H1 (cell line): Measurements from ENCODE around the gene BSND. TPM values are rescaled to one million over a fixed set of nuclear protein-coding genes. Genes with fewer than 3 reads are reported as not detected.
"Not testable (repeated sequence)": the region's sequence is repeated elsewhere in the genome, so short reads cannot be mapped to it uniquely, and the experiment has no call there.

ENCODE experiments used
- CTCF ChIA-PET: fragments of 300-600 bp; sonication (Branson Sonifier 250); formaldehyde crosslinking; loops from one replicate; lab custom pipeline; 2021; ENCODE audit not compliant: partially characterized antibody; lab: Charles Lee
- POLR2A ChIA-PET: fragments of 300-600 bp; sonication (Branson Sonifier 250); formaldehyde crosslinking; loops from one replicate; lab custom pipeline; 2021; ENCODE audit warnings: inconsistent platforms; ENCODE audit not compliant: partially characterized antibody; lab: Charles Lee
- DNase-seq, 2 experiments: peaks; one replicate each; pipeline versions ENCODE4 v3.0.0 to v3.0.0-alpha.2; 2010 to 2022; ENCODE audit warnings: low spot score in 2 of 2, low read depth in 1 of 2, mixed read lengths in 1 of 2
- FAIRE-seq: peaks from 2 replicates; lab custom pipeline; 2011; peaks lifted over from hg19 to GRCh38; lab: Jason Lieb, UNC
- H2AFZ ChIP-seq: 2 replicates; pipeline ENCODE4 v1.8.1; 2012; ENCODE audit warnings: low read length, inconsistent platforms
- H2AK5ac ChIP-seq: 2 replicates; pipeline ENCODE4 v1.6.1; 2013; ENCODE audit warnings: low read depth, low read length
- H2BK120ac ChIP-seq: replicated peaks from 2 replicates; pipeline ENCODE3; 2013; ENCODE audit warnings: low read depth, low read length, inconsistent platforms
- H2BK12ac ChIP-seq: 2 replicates; pipeline ENCODE4 v1.6.1; 2013; ENCODE audit warnings: low read depth, low read length
- H2BK15ac ChIP-seq: 2 replicates; pipeline ENCODE4 v1.6.1; 2013; ENCODE audit warnings: low read length
- H2BK20ac ChIP-seq: 2 replicates; pipeline ENCODE4 v1.6.1; 2013; ENCODE audit warnings: low read length
- H2BK5ac ChIP-seq: 2 replicates; pipeline ENCODE4 v1.6.1; 2013; ENCODE audit warnings: low read depth, low read length
- H3K14ac ChIP-seq: 2 replicates; pipeline ENCODE4 v1.6.1; 2013; ENCODE audit warnings: inconsistent platforms; ENCODE audit not compliant: insufficient read length
- H3K18ac ChIP-seq: 2 replicates; pipeline ENCODE4 v1.6.1; 2013; ENCODE audit warnings: low read length; ENCODE audit errors: extremely low read depth
- H3K23ac ChIP-seq: 2 replicates; pipeline ENCODE4 v1.6.1; 2013; ENCODE audit warnings: inconsistent platforms; ENCODE audit not compliant: insufficient read length
- H3K23me2 ChIP-seq: 2 replicates; pipeline ENCODE4 v1.6.1; 2013; ENCODE audit warnings: low read depth, low read length
- H3K27ac ChIP-seq: 2 replicates; pipeline ENCODE4 v1.6.1; 2011; ENCODE audit warnings: low read depth, low read length, inconsistent platforms
- H3K27me3 ChIP-seq, 4 experiments: replicated peaks in 1 of 4; 1 replicate in 1 of 4; 2 replicates in 3 of 4; pipeline versions ENCODE4 v1.6.1 to v1.8.1; 2011 to 2013; ENCODE audit warnings: low read length in 3 of 4, mild to moderate bottlenecking in 3 of 4, inconsistent platforms in 2 of 4, mixed read lengths in 2 of 4, moderate library complexity in 1 of 4; ENCODE audit not compliant: control insufficient read depth in 3 of 4, insufficient read depth in 3 of 4; ENCODE audit errors: extremely low read depth in 1 of 4
- H3K36me3 ChIP-seq, 4 experiments: 2 replicates each; pipeline versions ENCODE4 v1.6.1 to v1.8.1; 2011 to 2013; ENCODE audit warnings: mild to moderate bottlenecking in 4 of 4, low read length in 3 of 4, moderate library complexity in 2 of 4, control low read depth in 1 of 4, inconsistent platforms in 1 of 4; ENCODE audit not compliant: insufficient read depth in 4 of 4, control insufficient read depth in 2 of 4
- H3K4ac ChIP-seq: replicated peaks from 2 replicates; pipeline ENCODE3; 2013; ENCODE audit warnings: low read length, low read depth, mixed read lengths, inconsistent platforms; ENCODE audit not compliant: insufficient read length
- H3K4me1 ChIP-seq, 4 experiments: replicated peaks in 1 of 4; 1 replicate in 1 of 4; 2 replicates in 3 of 4; pipeline versions ENCODE4 v1.6.1 to v1.8.1; 2011 to 2013; ENCODE audit warnings: low read length in 3 of 4, inconsistent platforms in 2 of 4, mixed read lengths in 1 of 4; ENCODE audit not compliant: insufficient read depth in 4 of 4, control insufficient read depth in 3 of 4
- H3K4me2 ChIP-seq, 2 experiments: 2 replicates each; pipeline versions ENCODE4 v1.6.1 to v1.8.1; 2011 to 2013; ENCODE audit warnings: low read depth in 2 of 2, low read length in 2 of 2, control low read depth in 1 of 2, inconsistent platforms in 1 of 2, mild to moderate bottlenecking in 1 of 2; ENCODE audit not compliant: insufficient read depth in 1 of 2
- H3K4me3 ChIP-seq, 4 experiments: fragments of 200-600, 300-600 bp in 1 of 4; sonication (generic), shearing (Covaris generic), sonication (Bioruptor Twin) in 1 of 4; 2 replicates each; pipeline versions ENCODE4 v1.5.1 to v1.8.1; 2011 to 2016; ENCODE audit warnings: low read length in 4 of 4, low read depth in 3 of 4, control low read depth in 2 of 4, inconsistent platforms in 2 of 4, mild to moderate bottlenecking in 2 of 4, mixed read lengths in 1 of 4, moderate library complexity in 1 of 4; ENCODE audit not compliant: insufficient read depth in 2 of 4; ENCODE audit errors: extremely low read depth in 1 of 4
- H3K56ac ChIP-seq: replicated peaks from 2 replicates; pipeline ENCODE3; 2013; ENCODE audit warnings: low read depth, mild to moderate bottlenecking, mixed read lengths, low read length, inconsistent platforms; ENCODE audit not compliant: insufficient read length
- H3K79me1 ChIP-seq: 2 replicates; pipeline ENCODE4 v1.6.1; 2013; ENCODE audit warnings: low read depth, low read length, control low read depth
- H3K79me2 ChIP-seq, 2 experiments: 2 replicates each; pipeline versions ENCODE4 v1.6.1 to v1.8.1; 2012 to 2013; ENCODE audit warnings: low read length in 2 of 2, mild to moderate bottlenecking in 2 of 2, inconsistent platforms in 1 of 2; ENCODE audit not compliant: insufficient read depth in 2 of 2, control insufficient read depth in 1 of 2
- H3K9ac ChIP-seq, 4 experiments: replicated peaks in 1 of 4; 1 replicate in 1 of 4; 2 replicates in 3 of 4; pipeline versions ENCODE4 v1.6.1 to v1.8.1; 2011 to 2013; ENCODE audit warnings: low read depth in 3 of 4, low read length in 3 of 4, control low read depth in 2 of 4, mild to moderate bottlenecking in 2 of 4, moderate library complexity in 2 of 4, inconsistent platforms in 1 of 4; ENCODE audit errors: extremely low read depth in 1 of 4
- H3K9me3 ChIP-seq, 2 experiments: 2 replicates each; pipeline versions ENCODE4 v1.6.1 to v1.8.1; 2012 to 2013; ENCODE audit warnings: mild to moderate bottlenecking in 2 of 2, moderate library complexity in 2 of 2, control low read depth in 1 of 2, inconsistent platforms in 1 of 2, low read depth in 1 of 2, low read length in 1 of 2, mixed read lengths in 1 of 2; ENCODE audit not compliant: insufficient read depth in 2 of 2
- H4K20me1 ChIP-seq, 2 experiments: replicated peaks in 1 of 2; 2 replicates each; pipeline versions ENCODE3 to v1.8.1; 2011 to 2013; ENCODE audit warnings: inconsistent platforms in 2 of 2, low read length in 2 of 2, mild to moderate bottlenecking in 1 of 2; ENCODE audit not compliant: insufficient read depth in 2 of 2, control insufficient read depth in 1 of 2
- H4K5ac ChIP-seq: 2 replicates; pipeline ENCODE4 v1.6.1; 2013; ENCODE audit warnings: low read length, low read depth, mixed read lengths, inconsistent platforms; ENCODE audit not compliant: insufficient read length
- H4K8ac ChIP-seq: 2 replicates; pipeline ENCODE4 v1.8.0; 2013; ENCODE audit warnings: mild to moderate bottlenecking, moderate library complexity, low read length, inconsistent platforms; ENCODE audit not compliant: insufficient read depth; ENCODE audit errors: extremely low read depth
- H4K91ac ChIP-seq: replicated peaks from 2 replicates; pipeline ENCODE3; 2013; ENCODE audit warnings: low read length, mixed read lengths, inconsistent platforms; ENCODE audit not compliant: insufficient read length
- WGBS, 2 experiments: shearing (Covaris generic) in 1 of 2; methylation state at CpG; one replicate each; pipeline versions ENCODE4 v1.1.6 to v1.1.7; 2013 to 2015; ENCODE audit warnings: low lambda C conversion rate in 2 of 2, mixed read lengths in 2 of 2, inconsistent platforms in 1 of 2, low coverage in 1 of 2, missing lambda C conversion rate in 1 of 2; ENCODE audit not compliant: insufficient replicate concordance in 2 of 2, insufficient coverage in 1 of 2, insufficient read length in 1 of 2; ENCODE audit errors: extremely low coverage in 1 of 2, missing lambda C conversion rate in 1 of 2; 5-methylcytosine and 5-hydroxymethylcytosine counted together
- polyA plus RNA-seq, 7 experiments: library from polyadenylated mRNA; depleted of rRNA in 3 of 7; stranded (reverse) in 5 of 7; unstranded in 2 of 7; fragments of >200 nt in 5 of 7; fragments of 200-250 nt in 2 of 7; gene quantifications; 1 replicate in 5 of 7; 2 replicates in 1 of 7; 4 replicates in 1 of 7; pipeline versions ENCODE4 v1.2.1 to v1.2.3, GENCODE V29; 2011 to 2013; ENCODE audit warnings: missing spikeins in 2 of 7, mixed read lengths in 2 of 7
- total RNA-seq: library from RNA; stranded (reverse); fragmentation: NEBNext Ultra II Directional; extraction: Animal tissue kit (Norgen Biotek cat#: 25700); gene quantifications from 2 replicates; pipeline ENCODE4 v1.2.1, GENCODE V29; 2021

Gene BSND
- total and polyA plus RNA-seq, 2 of the 8 experiments (the other 6 are each of a cell fraction or from before 2014, with no cell fraction given) = 0.43 to 0.68 TPM

- DNase-seq, H4K20me1 ChIP-seq, H3K4ac ChIP-seq, H3K4me2 ChIP-seq, H3K4me3 ChIP-seq, H3K36me3 ChIP-seq, H3K4me1 ChIP-seq, H3K9ac ChIP-seq, FAIRE-seq, H3K56ac ChIP-seq, H2BK15ac ChIP-seq, H3K79me1 ChIP-seq, H2BK20ac ChIP-seq, H2AK5ac ChIP-seq, H3K27me3 ChIP-seq, H3K23ac ChIP-seq, H4K5ac ChIP-seq, POLR2A ChIA-PET, H3K9me3 ChIP-seq, H3K18ac ChIP-seq, CTCF ChIA-PET, H2AFZ ChIP-seq, H2BK120ac ChIP-seq, H3K14ac ChIP-seq, H3K79me2 ChIP-seq, H4K8ac ChIP-seq, H3K23me2 ChIP-seq, H4K91ac ChIP-seq, H2BK5ac ChIP-seq, H2BK12ac ChIP-seq, H3K27ac ChIP-seq: not testable (repeated sequence)
- 94% methylated on average over 9 of the region's 10 CpGs; no CpG with 5 or more reads in 1 of the 2 experiments for WGBS, 2 experiments
These were observed 25.4 kb downstream of the BSND start for GRCh38 chr1:55024163-55024562.

DNA sequence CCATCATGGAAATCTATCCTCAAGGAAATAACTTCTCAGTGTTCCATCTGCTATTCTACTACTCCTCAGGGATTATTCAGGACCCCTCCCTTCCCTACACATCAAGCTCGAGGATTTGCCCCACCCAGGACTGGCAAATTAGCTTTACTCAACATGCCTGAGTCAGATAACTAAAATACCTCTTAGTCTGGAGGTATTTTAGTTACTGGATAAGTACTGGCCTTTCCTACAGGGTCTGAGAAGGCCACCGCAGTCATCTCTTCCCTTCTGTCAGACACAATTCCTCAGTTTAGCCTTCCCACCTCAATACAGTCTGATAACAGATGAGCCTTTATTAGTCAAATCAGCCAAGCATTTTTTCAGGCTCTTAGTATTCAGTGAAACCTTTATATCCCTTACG, 27.9 kb downstream of the BSND start:
- 94% methylated on average over 3 of the region's 3 CpGs; no CpG with 5 or more reads in 1 of the 2 experiments for WGBS, 2 experiments
- H4K8ac ChIP-seq, H3K27me3 ChIP-seq, H3K4me1 ChIP-seq, FAIRE-seq, H2BK5ac ChIP-seq, H2AFZ ChIP-seq, H2BK120ac ChIP-seq, H4K20me1 ChIP-seq, H3K23me2 ChIP-seq, H3K36me3 ChIP-seq, H3K18ac ChIP-seq, H3K79me1 ChIP-seq, H4K5ac ChIP-seq, H3K9me3 ChIP-seq, POLR2A ChIA-PET, CTCF ChIA-PET, H3K9ac ChIP-seq, H2BK15ac ChIP-seq, H3K56ac ChIP-seq, H3K4ac ChIP-seq, H3K4me2 ChIP-seq, H2AK5ac ChIP-seq, H3K79me2 ChIP-seq, H2BK20ac ChIP-seq, H3K14ac ChIP-seq, H4K91ac ChIP-seq, H2BK12ac ChIP-seq, H3K23ac ChIP-seq, H3K27ac ChIP-seq, DNase-seq: not testable (repeated sequence)
- H3K4me3 ChIP-seq = peak overlapping the region in 2 of 4 experiments; percentile 28 to 43; a peak in 2 of 8 replicates
